Lower lobe of right lung (tissue), 2 donors: ENCODE data around the gene MTX2. TPM values are rescaled to one million over a fixed set of nuclear protein-coding genes. Genes with fewer than 3 reads are reported as not detected.

Source experiments
- ATAC-seq, 2 donors: fragments of 200-7000 bp; cut with Tn5 transposase; one replicate each; pipeline ENCODE4 v1.9.1; 2020 to 2022; ENCODE audit warnings: mild to moderate bottlenecking in 2 of 2, moderate library complexity in 2 of 2
- DNase-seq: peaks from one replicate; pipeline ENCODE4 v3.0.0-alpha.2; 2020
- H3K27ac ChIP-seq: fragments of 200-600 bp; one replicate; pipeline ENCODE4 v1.8.0; 2022
- H3K27me3 ChIP-seq: fragments of 200-600 bp; one replicate; pipeline ENCODE4 v1.8.0; 2022; ENCODE audit warnings: low read depth
- H3K36me3 ChIP-seq: fragments of 200-600 bp; one replicate; pipeline ENCODE4 v1.8.0; 2022; ENCODE audit warnings: mild to moderate bottlenecking
- H3K4me1 ChIP-seq: fragments of 200-600 bp; one replicate; pipeline ENCODE4 v1.8.0; 2022
- H3K4me3 ChIP-seq: fragments of 200-600 bp; one replicate; pipeline ENCODE4 v1.8.0; 2022; ENCODE audit warnings: mild to moderate bottlenecking
- H3K9me3 ChIP-seq: fragments of 200-600 bp; one replicate; pipeline ENCODE4 v1.8.0; 2022
- CTCF ChIP-seq: fragments of 200-600 bp; IDR thresholded peaks from one replicate; pipeline ENCODE4 v1.8.0; 2022; ENCODE audit warnings: antibody characterized with exemption, mild to moderate bottlenecking
- intact Hi-C: fragments of 100-400 bp; cut with DNase I; formaldehyde crosslinking; loops from one replicate; pipeline ENCODE4 v1.11.0; 2022
- total RNA-seq: library from RNA; stranded (reverse); fragmentation: NEBNext Ultra II Directional; extraction: Animal tissue kit (Norgen Biotek cat#: 25700); gene quantifications from one replicate; pipeline ENCODE4 v1.2.1, GENCODE V29; 2021
- donor health status: DM: no; HTN: yes; CAD: no; lungs with severe emphysema.

The MTX2 gene
- total RNA-seq, 1 donor from 2014 or later, result 16.2 TPM

GRCh38 chr2:176251928-176252327, 17.3 kb upstream of the MTX2 start:
- intact Hi-C loops, result no loop called here
- Histone ChIP-seq H3K27ac (no peak overlapping the region), H3K9me3 (no peaks in the 10 kb centered on the region), H3K27me3 (peaks cover 9% of the 10 kb centered on the region), H3K36me3 (no peaks in the 10 kb centered on the region), H3K4me1 (no peaks in the 10 kb centered on the region), H3K4me3 (no peak overlapping the region)
- TF ChIP-seq CTCF, result no peak
- DNase-seq (no peak), ATAC-seq (peak in 1 of 2 donors; percentile 61)

GRCh38 chr2:176260689-176261088, 8.6 kb upstream of the MTX2 start:
- no peaks in the 10 kb centered on the region for H3K9me3 ChIP-seq
- no peak overlapping the region for H3K27ac ChIP-seq
- DNase-seq, result no peak
- no peaks in the 10 kb centered on the region for H3K36me3 ChIP-seq
- TF ChIP-seq CTCF, result no peak
- intact Hi-C loops, result no loop called here
- H3K4me1 ChIP-seq, result no peaks in the 10 kb centered on the region
- H3K4me3 ChIP-seq, result no peak overlapping the region
- ATAC-seq, result no peak
- no peaks in the 10 kb centered on the region for H3K27me3 ChIP-seq

DNA sequence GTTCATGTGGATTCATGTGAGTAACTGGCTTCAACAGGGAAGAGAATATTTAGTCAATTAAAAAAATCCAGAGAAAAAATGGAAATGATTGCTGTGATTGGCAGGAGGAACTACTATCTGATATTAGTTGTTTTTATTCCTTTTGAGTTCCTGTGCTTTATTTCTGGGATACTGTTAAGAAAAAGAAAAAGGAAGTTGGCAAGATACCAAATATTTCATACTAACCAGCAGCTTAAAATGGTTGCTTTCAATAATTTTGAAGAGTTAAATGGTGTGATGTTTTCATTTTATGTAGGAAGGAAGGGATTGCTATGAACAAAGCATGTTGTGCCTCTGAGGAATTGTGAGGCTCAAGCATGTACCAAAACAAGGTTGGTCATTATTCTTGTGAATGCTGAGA, 8.1 kb upstream of the MTX2 start:
- no peak for ATAC-seq
- Histone ChIP-seq H3K27me3 (no peaks in the 10 kb centered on the region), H3K36me3 (no peaks in the 10 kb centered on the region), H3K9me3 (no peaks in the 10 kb centered on the region), H3K27ac (no peak overlapping the region), H3K4me1 (no peaks in the 10 kb centered on the region), H3K4me3 (no peak overlapping the region)
- DNase-seq, result no peak
- intact Hi-C loops, result no loop called here
- TF ChIP-seq CTCF, result no peak

DNA sequence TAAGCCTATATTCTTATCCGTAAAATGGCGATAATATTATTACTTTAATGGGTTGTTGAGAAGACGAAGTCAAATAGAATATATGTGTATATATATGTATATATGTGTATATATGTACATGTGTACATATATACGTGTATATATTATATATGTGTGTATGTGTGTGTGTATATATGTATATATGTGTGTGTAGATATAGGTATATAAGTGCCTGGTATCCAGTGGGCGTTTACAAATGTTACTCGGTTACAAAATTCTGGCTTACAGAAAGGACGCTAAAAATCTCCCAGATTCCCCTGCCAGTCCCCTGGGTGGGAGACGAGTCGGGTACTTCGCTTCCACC, 295 bp upstream of the MTX2 start:
- H3K27ac ChIP-seq, result peak overlapping the region; percentile 91
- ATAC-seq, result no peak

DNA sequence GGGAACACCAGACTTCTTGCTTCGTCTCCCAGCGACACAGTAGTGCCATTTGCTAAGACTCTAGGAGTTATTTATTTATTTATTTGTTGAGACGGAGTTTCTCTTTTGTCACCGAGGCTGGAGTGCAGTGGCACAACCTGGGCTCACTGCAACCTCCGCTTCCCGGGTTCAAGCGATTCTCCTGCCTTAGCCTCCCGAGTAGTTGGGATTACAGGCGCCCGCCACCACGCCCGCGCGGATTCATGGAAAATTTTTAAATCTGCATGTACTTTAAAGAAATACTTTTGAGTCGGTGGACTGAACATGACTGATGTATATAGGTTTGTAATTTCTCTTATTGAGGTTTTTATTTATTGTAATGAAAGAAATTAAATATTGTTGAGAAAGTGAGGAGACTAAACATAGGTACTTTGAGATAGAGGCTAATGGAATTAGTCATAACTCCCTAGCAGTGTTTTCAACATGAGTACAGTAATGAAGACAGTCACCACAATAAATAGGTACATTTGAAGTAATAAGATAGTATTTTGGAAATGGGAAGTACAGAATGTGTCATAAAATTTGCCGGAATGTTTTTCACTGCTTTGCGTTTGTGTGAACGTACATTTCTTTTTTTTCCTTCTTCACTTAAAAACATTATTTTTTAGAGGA, 983 bp downstream of the MTX2 start:
- no peaks in the 10 kb centered on the region for H3K36me3 ChIP-seq
- H3K9me3 ChIP-seq, result no peaks in the 10 kb centered on the region
- peak overlapping the region; percentile 91 for H3K27ac ChIP-seq
- TF ChIP-seq CTCF, result no peak
- ATAC-seq (no peak), DNase-seq (no peak)
- peak overlapping the region; percentile 93 for H3K4me3 ChIP-seq
- intact Hi-C loops, result no loop called here
- H3K4me1 ChIP-seq, result peaks cover 10% of the 10 kb centered on the region
- peaks cover 3% of the 10 kb centered on the region for H3K27me3 ChIP-seq

More for the DNA sequence above, 295 bp upstream of the MTX2 start:
- H3K9me3 ChIP-seq, result no peaks in the 10 kb centered on the region
- intact Hi-C loops, result no loop called here
- TF ChIP-seq CTCF, result no peak
- H3K4me1 ChIP-seq, result peaks cover 10% of the 10 kb centered on the region
- peak overlapping the region; percentile 93 for H3K4me3 ChIP-seq
- DNase-seq, result no peak
- H3K36me3 ChIP-seq, result no peaks in the 10 kb centered on the region
- peaks cover 3% of the 10 kb centered on the region for H3K27me3 ChIP-seq
